Measurements from ENCODE around the gene EFNB2. TPM values are rescaled to one million over a fixed set of nuclear protein-coding genes. Genes with fewer than 3 reads are reported as not detected.

The EFNB2 gene
- total RNA-seq, 1 donor from 2014 or later, result 0.07 TPM

DNA sequence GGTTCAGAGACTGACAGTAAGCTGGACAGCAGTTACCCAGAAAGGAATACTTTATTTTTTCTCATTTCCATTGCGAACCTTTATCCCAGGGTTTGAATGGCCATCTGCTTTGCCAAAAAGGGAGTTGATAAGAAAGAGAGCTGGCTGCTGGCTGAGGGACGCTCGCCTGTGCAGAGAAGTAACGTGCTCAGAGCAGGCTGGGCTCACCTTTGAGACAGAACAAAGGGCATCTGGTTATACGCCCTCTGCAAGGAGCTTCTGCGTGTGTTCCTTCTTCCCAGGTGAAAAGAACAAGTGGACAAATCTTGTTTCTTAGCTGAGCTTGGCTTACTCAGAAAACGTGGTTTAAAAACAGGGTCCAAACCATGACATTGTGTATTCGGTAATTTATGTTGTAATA lies 47.4 kb downstream of the EFNB2 start:
- intact Hi-C loops (cut with micrococcal nuclease), result no loop called here

DNA sequence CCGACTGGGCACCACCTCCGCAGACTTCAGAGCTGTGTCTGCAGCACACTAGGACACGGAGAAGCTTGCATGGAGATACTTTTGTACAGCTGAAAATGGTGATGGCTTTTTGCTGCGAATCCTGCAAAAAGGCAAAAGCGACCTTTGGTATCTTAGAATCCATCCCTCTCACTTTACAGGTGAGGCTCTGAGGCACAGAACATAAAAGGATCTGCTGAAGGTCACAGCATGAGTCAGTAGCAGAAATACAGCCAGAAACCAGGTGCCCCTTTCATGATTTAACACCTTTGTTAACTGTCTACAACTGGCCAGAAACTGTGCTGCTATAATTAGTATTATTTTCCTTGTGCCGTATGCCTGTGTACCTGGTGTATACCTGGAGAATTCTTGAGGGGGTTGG lies 48.3 kb downstream of the EFNB2 start:
- intact Hi-C loops (cut with micrococcal nuclease), result no loop called here

DNA sequence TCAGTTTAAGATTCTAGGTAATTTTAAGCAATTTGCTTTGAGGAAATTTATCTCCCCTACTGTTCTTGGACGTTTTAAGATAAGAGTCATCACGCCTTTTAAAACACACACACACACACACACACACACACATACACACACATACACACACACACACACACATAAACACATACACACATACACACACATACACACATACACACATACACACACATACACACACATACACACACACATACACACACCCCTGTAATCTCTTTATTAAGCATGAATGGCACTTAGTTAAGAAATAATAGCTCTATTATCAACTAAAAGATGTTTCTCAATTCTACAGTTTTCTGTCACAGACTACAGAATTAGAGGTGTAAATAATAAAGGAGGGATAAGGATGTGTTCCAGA lies 49.2 kb downstream of the EFNB2 start:
- intact Hi-C loops (cut with micrococcal nuclease), result no loop called here

DNA sequence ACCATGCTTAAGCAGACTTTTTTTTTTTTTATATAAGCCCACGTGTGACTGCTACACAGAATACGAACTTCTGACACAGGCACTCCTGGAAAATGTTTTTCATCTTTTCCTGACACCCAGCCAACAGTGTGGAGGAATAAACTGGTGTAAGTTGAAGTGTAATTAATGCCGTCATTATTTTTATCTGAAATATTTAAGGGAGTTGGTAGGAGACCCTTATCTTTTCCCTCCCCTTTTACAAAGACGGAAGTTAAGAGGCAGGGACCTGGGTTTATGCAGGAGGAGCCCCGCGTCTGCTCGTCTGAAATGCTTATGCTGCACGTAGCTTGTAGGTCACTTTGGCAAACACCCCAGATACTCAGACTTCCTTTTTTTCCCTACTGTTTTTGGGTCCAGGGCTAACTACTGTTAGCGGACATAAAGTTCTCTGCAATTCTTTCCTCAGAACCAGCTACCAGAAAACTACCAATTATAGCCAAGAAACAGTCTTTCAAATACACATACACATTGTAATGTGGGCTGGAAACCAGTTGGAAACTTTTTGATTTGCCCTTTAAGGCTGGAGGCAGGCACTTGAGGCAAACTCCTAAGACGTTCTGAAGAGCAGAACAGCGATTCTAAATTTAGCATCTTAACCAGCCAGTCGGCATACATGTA lies 50.8 kb downstream of the EFNB2 start:
- intact Hi-C loops (cut with micrococcal nuclease), result no loop called here

DNA sequence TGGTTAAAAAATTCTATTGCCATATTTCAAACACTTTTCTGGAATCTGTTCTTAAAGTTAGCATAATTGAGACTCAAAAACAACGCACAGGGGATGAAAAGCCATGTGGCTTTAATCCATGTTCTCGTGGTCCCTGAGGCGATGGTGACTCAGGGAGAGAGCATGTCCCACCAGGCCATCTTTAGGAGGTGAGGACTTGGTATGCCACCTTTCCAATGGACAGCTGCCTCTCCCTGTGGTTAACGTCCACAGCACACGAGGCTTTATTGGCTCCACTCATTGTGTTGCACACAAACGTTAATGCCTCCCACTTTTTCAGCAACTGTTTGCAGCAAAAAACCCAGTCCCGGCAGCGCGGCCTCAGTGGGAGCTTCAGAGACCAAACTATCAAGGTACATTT lies 51.4 kb downstream of the EFNB2 start:
- intact Hi-C loops (cut with micrococcal nuclease), result no loop called here

DNA sequence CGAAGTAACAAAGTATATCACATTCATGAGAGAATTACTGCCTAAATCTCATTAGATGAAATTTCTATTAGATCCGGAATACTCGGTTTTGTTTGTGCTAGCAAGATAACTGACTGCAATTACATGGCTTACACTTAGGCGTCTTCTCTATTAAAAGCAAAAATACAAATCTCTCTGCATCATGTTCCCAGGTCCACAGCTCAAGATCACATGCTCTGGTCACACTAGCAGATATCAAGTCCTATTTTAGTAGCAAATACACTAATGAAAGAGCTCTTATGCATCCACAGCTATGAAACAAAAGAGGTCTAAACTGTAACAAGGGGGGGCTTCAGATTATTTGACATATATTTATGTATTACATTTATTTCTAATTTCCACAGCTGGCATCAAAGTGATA lies 53.5 kb downstream of the EFNB2 start:
- intact Hi-C loops (cut with micrococcal nuclease), result no loop called here

DNA sequence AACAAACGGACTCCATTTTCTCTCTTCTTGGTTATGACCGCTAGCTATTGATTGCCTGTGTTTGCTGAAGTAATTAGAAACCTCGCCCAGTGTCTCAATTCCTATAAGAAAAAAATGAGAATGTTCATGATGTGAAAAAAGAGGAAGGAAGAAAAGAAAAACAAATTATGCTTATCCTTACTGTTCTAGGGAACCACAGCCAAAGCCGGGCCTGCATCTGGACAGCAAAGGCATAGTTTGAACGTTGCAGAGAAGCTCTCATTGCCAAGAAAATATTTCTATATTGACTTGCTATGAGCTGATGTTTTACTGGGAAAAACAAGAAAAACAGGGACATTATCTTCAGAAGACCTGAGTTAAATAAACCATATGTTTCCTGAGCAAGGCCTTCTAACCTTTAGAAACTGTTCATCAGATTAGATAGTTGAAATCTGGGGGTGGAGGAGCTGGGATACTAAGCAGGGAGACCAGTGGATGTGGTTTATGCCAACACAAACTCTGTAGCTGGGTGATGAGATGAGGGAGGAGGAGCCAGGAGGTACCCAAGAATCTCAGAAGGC lies 55.0 kb downstream of the EFNB2 start:
- intact Hi-C loops (cut with micrococcal nuclease), result no loop called here

DNA sequence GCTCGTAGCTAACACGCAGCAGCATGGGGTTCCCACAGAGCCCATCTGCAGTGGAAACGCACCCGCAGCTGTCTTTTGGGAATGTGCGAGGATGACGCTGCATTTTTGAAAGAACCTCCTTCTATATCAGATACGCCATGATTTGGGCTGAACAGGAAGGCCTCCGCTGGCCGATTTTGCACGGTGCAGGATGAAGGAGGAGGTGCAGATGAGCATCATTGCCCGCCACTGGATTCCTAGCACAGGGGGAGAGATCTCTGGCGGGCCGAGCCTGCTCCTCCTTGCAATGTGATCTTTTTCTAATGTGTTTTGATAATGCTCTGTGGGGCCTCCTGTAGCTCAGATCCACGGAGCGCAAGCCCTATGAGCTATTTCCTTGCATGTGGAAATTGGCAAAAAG lies 55.5 kb downstream of the EFNB2 start:
- intact Hi-C loops (cut with micrococcal nuclease), result no loop called here

DNA sequence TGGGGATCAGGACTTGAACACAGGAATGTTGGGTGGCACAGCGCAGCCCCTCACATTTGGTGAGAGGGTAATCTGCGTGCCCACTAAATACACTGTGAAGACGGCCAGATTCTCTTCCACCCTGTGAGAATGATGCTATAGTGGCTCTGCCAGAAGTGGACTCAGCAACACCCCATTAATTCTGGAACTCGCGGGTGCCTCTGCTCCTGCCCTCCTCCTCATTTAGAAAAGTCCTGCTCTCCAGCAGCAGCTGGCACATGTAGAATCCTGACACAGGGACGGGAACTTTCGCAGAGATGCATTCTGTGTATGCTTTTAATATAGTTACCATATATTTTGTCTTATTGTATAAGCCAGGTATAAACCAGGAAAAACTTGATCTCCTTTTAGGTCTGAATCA lies 57.3 kb downstream of the EFNB2 start:
- intact Hi-C loops (cut with micrococcal nuclease), result no loop called here

DNA sequence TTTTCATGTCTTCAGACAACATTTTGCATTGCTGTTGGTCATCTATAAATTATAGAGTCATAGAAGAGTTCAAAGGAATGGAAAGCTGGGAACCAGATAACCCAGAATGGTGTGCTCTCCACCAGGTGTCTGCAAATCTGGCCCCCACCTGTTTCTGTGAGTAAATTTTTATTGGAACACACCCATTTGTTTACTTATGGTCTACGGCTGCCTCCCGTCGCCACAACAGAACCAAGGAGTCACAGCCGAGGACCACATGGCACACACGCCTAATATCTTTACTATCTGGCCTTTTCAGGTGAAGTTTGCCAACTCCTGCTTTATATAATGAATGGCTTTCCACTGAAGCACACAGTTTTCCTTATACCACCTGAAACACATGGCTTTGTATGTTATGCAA lies 58.2 kb downstream of the EFNB2 start:
- intact Hi-C loops (cut with micrococcal nuclease), result no loop called here

DNA sequence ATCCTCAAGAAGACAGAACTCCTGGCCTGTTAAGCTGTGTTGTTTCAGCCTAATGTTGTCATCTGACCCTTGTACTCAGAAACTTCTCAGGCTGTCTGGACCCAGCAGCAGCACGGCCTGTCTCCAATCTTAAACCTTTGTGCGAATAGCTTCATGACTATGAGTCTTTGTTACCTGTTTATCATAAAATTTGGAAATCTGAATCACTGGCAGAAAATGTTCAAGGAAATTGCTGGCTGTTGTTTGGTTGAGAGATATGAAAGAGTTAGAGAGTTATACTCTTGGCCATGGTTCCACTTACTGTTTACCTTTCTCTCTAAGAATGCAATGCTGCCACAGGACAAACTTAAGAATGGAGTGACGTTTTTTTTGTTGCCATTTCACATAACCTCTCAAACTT lies 59.6 kb downstream of the EFNB2 start:
- intact Hi-C loops (cut with micrococcal nuclease), result no loop called here

DNA sequence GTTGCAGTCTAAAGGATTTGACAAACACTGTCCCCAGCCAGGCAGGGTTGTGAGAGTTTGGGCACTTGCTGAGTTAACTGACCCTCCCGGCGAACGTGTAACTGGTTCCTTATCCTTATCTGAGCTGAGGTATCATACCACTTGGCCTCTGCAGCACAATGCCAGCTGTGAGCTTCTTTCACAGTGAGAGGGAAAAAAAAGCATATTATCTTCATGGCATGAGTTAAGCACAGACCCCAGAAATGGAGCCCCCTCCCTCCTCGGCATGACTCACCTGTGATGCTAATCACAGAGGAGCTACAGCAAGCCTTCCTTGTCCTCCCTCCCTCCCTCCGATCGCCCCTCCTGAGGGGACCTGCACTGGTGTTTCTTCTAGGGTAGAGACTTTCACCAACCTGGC lies 60.5 kb downstream of the EFNB2 start:
- intact Hi-C loops (cut with micrococcal nuclease), result no loop called here

DNA sequence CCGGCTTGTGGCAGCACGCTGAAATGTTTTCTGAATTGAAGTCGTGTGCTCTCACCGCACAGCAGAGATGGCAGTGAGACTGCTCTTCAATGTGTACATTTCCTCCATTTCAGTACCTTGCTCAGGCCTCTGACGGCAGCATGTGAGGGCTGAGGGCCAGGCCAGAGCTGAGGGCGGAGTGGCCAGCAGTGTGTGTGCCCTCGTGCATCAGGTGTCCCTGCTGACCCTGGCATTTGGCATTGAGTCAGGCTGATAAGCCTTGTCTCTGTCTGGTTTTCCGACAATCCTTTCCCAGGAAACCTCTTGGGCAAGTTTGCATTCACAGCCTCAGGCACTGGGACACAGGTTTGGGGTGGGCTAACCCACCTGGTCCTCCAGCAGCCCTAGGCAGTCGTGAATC lies 62.3 kb downstream of the EFNB2 start:
- intact Hi-C loops (cut with micrococcal nuclease), result no loop called here

DNA sequence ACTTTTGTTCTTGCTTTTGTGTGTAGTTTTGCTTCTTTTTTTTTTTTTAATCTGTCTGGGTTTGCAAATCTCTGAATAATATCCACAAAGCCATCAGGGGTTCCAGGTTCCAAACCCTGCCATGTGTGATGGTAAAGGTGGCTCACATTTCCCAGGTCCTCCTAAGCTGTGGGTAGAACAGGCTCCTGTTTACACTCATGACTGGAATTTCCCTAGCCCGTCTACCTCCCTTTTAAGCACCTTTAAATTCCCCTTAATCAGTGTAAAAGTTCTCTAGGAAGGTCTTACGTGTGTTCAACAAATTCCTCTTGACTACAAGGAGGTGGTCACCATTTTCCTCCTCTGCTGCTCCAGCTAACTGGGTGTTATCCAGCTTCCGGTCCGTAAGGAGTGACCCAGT lies 62.8 kb downstream of the EFNB2 start:
- intact Hi-C loops (cut with micrococcal nuclease), result no loop called here

DNA sequence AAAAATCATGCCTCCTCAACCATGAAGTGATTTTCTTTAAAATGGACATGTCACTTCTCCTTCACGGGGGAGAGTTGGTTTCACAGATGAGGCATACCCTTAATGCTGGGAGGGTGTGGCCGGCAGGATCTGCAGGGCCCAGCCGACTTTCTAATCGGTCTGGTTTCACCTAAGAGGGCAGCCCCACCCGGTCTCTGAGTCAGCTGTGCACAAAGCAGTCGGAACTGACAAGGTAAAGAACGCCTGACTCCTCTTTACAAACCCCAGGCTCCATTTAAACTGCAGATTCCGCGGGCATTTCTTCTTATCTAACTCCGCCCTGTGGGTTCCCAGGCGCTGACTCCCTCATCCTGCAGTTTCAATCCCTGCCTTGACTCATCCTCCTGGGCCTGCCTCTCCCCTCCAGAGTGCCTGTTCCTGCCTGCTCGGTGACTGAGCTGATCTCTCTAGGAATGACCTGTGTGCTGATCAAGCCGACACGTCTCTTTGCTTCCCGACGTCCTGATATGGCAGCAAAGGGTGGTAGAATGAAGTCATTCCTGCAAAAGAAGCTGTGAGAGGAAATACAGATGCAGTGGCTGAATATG lies 63.4 kb downstream of the EFNB2 start:
- intact Hi-C loops (cut with micrococcal nuclease), result no loop called here

DNA sequence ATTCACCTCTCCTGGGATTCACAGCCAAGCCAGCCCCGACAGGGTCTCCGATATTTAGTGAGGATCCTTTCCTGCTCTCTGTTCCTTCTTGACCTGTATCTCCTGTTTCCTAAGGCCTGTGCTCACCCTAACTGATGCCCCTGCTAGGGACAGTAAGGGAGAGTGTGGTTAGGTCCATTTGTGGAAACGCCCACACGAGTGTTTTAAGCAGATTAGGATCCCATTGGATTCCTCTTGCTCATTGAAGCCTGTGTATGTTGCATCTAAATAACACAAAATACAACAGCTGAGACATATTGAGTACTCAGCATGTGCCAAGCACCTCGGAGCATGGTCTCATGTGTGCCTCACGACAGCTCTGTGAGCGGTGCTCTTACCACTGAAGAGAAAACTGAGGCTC lies 64.9 kb downstream of the EFNB2 start:
- intact Hi-C loops (cut with micrococcal nuclease), result no loop called here

DNA sequence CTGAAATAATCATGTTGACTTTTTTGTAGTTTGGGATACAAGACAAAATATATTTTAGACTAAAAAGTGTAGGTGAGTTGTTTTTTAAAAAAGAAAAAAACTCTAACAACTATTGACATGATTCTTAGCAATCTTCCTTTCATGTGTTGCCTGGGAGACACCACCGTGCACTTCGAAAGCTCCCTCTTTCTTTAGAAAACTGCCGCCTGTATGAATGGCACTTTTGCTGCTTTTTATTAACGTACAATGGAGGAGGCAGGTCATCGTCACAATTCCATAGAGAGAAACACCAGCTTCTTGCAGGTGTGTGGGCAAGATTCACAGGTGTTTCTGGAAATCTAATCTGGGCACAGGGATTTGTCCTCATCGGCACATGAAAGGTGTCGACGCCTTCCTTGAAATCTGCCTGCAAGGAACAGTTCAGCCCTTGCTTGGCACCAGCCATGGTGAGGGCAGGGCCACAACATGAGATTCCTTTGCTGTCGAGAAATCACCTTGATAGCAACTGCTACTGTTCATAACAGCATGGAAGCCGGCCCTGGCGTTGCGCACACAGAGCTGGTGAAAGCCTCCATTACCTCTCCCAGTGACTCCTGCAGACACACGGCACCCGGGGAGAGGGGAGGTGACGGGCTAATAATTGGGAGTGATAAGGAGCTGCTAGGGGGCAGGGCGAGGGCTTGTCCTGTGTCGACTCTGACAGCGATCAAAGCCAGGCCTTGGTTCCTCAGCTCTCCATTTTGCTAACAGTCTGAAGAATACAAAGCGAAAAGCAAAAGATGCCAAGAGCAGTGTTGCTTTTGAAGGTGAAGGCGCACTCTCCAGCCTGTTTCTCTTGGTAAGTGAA lies 66.5 kb downstream of the EFNB2 start:
- intact Hi-C loops (cut with micrococcal nuclease), result no loop called here

DNA sequence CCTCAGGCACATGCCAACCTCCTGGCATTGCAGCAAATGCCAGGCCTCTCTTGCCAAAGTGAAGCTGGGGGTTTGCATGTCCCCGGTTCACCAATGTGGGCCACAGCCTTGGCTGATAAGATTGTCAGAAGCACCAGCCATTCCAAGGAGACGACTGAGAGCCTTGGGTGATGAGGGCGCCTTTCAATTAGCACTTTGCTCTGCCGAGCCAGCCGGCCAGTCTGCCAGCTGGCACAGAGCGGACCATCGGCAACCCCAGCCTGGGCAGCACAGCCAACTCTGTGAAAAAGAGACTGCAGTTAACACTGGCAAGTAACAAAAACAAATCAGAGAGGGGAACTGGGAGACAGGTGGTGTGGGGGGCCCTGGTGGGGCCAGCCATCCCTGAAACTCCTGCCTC lies 67.3 kb downstream of the EFNB2 start:
- intact Hi-C loops (cut with micrococcal nuclease), result no loop called here

DNA sequence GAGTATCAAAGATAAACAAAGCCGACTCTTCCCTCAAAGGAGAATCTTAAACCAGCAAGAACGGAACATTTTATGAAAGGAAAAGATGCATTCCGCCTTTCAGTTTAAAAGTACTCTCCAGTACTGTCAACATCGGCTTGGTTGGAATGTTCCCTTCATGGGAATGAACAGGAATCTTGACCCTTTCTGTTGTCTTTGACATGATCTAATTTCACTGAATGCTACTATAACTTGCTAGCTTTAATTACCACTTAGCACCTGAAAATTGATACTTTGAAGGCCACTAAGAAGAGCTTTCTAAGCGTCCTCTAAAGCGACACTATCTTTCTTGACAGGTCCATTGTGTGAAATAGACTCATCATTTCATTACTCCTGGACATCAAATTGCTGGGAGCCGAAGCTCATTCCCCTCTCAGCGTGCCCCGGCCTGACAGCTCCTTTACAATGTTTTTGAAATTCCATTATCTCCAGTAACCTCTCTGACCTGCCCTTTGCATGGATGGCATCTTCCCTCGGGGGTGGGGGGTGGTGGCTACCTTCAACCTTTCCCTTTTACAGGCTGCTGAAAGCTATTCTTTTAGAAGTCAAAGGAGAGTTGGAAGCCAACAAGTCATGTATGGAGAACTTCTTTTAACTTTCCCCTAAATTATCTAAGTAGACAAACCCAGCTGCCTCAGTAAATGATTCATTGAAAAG lies 67.9 kb downstream of the EFNB2 start:
- intact Hi-C loops (cut with micrococcal nuclease), result no loop called here

DNA sequence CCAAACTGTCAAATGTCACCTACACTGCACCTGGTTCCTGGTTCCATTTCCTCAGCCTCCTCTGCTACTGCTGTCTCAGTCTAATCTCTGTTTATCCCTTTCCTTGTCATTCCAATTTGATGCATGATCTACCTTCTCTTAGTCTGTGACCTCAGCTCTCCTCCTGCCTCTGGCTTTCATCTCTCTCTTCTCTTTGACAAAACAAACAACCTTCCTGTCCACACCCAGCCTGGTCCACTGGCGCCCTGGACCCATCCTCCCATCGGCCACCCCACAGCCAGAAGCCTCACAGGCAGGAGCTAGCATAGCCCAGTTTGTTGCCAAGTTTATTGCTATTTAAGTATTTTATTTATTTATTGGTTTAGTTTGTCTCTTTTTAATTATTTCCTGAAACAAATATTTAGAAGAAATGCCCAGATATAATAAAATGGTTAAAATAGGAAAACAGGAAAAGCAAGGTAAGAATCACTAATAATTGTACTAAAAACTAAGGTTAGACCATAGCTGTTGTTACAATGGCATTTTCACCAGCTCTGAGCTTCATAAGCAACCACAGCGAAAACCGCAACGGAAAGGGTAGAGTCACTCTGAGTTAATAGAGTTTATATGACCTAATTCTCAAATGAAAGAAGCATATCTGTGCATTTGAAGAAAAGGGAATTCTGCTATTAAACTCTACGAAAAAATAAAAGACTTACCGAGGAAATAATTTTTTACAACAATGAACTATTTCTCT lies 68.6 kb downstream of the EFNB2 start:
- intact Hi-C loops (cut with micrococcal nuclease), result no loop called here

DNA sequence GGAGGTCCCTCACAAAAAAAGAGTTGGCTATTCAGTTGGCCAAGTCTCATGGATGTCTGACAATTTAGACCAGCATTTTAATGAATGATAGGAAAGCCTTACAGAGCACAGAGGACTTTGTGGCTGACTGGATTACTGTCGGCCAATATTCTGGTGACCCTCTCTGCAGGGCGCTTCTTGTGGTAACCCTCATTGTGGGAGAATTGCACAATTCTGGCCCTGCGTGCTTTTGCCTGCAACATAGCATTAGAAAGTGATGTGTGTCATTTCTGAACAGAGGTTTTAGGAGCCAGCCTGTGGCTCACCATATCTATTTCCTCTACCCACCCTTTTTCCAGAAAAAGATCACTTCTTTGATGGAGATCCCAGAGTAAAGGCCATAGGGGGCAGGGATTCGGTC lies 71.4 kb downstream of the EFNB2 start:
- intact Hi-C loops (cut with micrococcal nuclease), result no loop called here

All from T-helper 2 cell treated with Interferon-gamma antibody and Interleukin-4, amounts not matched to agents 100 ng/mL and 5 ng/mL, for 36 hours (primary cell).